ENCODE results near the gene ATP6V1C2.

ATP6V1C2 gene

DNA sequence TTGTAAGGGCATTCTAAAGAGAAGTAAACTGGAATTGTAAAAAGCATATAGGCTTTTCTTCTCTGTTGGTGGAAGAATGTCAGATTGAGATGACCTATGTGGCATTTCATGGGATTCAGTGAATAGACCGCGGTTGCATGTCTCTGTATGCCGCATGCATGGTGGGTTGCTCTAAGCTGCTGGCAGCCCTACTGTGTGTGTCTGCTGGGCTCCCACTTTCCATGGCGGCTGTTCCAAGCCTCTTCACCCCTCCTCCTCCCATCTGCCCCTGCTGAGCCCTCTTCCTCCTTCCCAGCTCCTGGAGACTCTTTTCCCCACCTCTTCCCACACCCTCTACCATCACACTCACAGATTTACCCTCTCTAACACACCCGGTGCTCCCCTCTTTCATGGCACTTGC lies 12.6 kb downstream of the ATP6V1C2 start:
- no peak for DNase-seq

- no peak for DNase-seq
Observed at GRCh38 chr2:10738192-10738591, 16.8 kb downstream of the ATP6V1C2 start.

- no peak for DNase-seq
Observed at GRCh38 chr2:10740226-10740625, 18.8 kb downstream of the ATP6V1C2 start.

- no peak for DNase-seq
Observed at GRCh38 chr2:10741139-10741538, 19.7 kb downstream of the ATP6V1C2 start.

DNA sequence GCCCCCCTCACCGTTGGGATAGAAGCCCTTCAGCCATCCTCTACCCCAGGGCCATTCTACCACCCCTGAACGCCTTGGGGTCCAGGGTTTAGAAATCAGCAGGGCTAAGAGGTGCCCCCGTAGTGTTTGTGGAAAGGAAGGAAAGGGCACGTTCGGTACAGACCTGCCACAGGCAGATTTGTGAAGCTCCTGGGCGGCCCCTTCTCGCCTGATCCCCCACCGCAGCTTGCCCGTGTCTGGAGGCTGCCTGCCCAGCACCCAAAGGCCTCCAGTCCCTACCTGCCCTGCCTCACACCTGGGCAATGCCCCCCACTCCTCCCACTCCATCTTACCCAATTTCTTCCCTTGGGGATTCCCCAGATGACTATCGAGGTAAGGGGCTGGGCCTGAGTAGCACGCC lies 21.2 kb downstream of the ATP6V1C2 start:
- DNase-seq: no peak

GRCh38 chr2:10750610-10751009 lies 29.2 kb downstream of the ATP6V1C2 start:
- no peak for DNase-seq

- DNase-seq: no peak
Observed at GRCh38 chr2:10752236-10752635, 30.8 kb downstream of the ATP6V1C2 start.

- DNase-seq: no peak
Observed at GRCh38 chr2:10753156-10753555, 31.7 kb downstream of the ATP6V1C2 start.

- DNase-seq: no peak
Observed at GRCh38 chr2:10753876-10754275, 32.4 kb downstream of the ATP6V1C2 start.

GRCh38 chr2:10755621-10756020 lies 34.2 kb downstream of the ATP6V1C2 start:
- DNase-seq: no peak

DNA sequence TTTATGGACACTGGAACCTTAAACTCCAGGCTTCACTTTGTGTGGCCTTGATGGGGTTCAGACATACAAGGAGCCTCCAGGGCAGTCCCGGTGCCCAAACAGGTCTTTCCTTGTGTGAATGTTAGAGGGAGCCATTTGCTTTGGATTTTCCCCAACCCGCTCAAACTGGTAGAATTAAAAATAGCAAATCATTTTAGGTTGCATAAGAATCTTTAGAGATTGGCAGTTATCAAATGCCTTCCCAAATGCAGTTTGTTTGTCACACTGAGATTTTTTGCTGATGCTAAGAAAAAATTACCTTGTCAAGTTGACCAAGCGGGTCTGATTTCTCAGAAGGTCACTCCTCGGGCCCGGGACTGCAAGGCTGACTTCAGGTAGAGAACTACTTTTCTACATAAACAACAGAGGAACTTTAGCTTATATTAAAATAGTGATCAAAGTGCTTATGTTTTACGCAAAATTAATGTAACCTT lies 36.4 kb downstream of the ATP6V1C2 start:
- no peak for DNase-seq

GRCh38 chr2:10759151-10759714 lies 37.8 kb downstream of the ATP6V1C2 start:
- no peak for DNase-seq

DNA sequence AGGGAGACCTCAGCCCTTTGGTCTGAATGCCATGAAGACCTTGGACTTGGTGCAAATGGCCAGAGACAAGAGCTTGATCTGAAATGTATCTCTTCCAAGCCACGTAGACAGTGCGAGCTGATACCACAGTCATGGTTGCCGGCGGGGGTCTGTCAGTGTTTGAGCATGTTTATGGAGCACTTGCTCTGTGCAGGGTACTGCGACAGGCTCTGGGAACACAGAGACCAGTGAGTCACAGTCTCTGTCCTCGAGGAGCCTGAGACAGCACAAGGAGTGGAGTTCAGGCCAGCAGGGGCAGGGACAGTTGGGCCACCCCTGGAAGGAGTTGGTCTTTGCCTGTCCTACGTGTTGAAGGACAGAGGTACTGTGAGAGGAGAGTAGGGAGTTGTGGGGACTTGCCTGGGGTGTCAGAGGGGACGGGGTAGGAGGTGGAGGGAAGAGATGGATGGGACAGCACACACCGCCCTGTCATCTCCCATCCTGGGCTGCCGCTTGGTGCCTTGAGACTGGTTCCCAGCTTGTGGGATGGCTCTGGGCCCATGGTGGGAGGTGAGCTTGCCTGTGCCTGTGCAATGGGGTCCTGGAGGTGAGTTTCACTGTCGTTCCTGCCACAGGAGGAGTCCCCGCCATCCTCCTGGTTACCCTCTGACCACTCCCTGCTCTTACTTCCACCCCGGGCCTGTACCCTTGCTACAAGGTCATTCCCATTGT lies 39.5 kb downstream of the ATP6V1C2 start:
- DNase-seq: no peak

DNA sequence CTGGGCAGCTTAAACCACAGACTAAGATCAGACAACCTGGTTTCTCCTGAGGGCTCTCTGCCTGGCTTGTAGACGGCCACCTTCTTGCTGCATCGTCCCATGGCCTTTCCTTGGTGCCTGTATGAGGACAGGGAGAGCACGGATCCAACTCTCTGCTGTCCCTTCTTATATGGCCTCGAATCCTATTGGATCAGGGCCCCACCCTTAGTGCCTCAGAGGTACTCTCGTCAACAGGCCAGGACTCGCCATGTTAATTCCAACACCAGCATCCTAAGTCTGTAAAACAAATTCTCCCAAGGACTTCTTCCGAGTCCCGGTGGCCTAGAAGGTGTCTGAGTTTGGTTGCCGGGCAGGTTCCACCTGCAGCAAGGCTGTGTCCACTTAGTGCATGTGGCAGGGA lies 40.2 kb downstream of the ATP6V1C2 start:
- no peak for DNase-seq

- DNase-seq: no peak
Observed at GRCh38 chr2:10762651-10763460, 41.4 kb downstream of the ATP6V1C2 start.

GRCh38 chr2:10763461-10763800 lies 42.0 kb downstream of the ATP6V1C2 start:
- DNase-seq: no peak

- DNase-seq: no peak
Observed at GRCh38 chr2:10764096-10764785, 42.8 kb downstream of the ATP6V1C2 start.

GRCh38 chr2:10764896-10765295 lies 43.5 kb downstream of the ATP6V1C2 start:
- DNase-seq: no peak

GRCh38 chr2:10765461-10765860 lies 44.0 kb downstream of the ATP6V1C2 start:
- no peak for DNase-seq

GRCh38 chr2:10765914-10766313 lies 44.5 kb downstream of the ATP6V1C2 start:
- DNase-seq: no peak

- no peak for DNase-seq
Observed at GRCh38 chr2:10768063-10768507, 46.7 kb downstream of the ATP6V1C2 start.

GRCh38 chr2:10770956-10771750 lies 49.7 kb downstream of the ATP6V1C2 start:
- DNase-seq: no peak

DNA sequence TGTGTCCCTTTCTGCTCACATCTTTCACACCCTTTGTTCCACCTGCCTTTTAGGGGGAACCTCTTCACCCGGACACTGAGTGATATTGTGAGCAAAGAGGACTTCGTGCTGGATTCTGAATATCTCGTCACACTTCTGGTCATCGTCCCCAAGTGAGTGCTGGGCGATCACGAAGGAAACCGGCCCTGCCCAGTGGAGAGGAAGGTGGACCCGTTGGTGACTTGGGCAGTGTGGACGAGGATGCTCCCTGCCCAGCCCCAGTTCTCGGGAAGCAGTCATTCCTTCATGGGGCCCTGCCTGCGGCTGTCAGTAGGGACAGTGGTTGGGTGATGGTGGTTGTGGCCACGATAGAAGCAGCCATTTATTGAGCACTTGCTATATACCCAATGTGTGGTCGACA lies 50.4 kb downstream of the ATP6V1C2 start:
- no peak for DNase-seq

All from NCI-H2171 treated with DMSO at 0.1 percent for 48 hours (cell line).